Coronary artery (tissue), 2 donors: ENCODE measurements around the gene C12orf43.

Experiments used
- DNase-seq: peaks from one replicate; pipeline ENCODE4 v3.0.0-alpha.2; 2017; ENCODE audit warnings: low spot score
- H3K27ac ChIP-seq, 2 donors: fragments of 200-600 bp; sonication (generic); one replicate each; pipeline ENCODE4 v1.5.1; 2016 to 2019
- H3K4me3 ChIP-seq: fragments of 200-600 bp; sonication (generic); 2 replicates; pipeline ENCODE4 v1.5.1; 2016; ENCODE audit warnings: mild to moderate bottlenecking, moderate library complexity
- CTCF ChIP-seq: fragments of 200-600 bp; sonication (generic); IDR thresholded peaks from one replicate; pipeline ENCODE4 v1.5.1; 2019; ENCODE audit warnings: antibody characterized with exemption

Gene C12orf43

GRCh38 chr12:121026274-121027045, 10.2 kb upstream of the C12orf43 start:
- H3K4me3 ChIP-seq, result no peak overlapping the region
- no peak overlapping the region for H3K27ac ChIP-seq
- no peak for TF ChIP-seq CTCF
- no peak for DNase-seq

DNA sequence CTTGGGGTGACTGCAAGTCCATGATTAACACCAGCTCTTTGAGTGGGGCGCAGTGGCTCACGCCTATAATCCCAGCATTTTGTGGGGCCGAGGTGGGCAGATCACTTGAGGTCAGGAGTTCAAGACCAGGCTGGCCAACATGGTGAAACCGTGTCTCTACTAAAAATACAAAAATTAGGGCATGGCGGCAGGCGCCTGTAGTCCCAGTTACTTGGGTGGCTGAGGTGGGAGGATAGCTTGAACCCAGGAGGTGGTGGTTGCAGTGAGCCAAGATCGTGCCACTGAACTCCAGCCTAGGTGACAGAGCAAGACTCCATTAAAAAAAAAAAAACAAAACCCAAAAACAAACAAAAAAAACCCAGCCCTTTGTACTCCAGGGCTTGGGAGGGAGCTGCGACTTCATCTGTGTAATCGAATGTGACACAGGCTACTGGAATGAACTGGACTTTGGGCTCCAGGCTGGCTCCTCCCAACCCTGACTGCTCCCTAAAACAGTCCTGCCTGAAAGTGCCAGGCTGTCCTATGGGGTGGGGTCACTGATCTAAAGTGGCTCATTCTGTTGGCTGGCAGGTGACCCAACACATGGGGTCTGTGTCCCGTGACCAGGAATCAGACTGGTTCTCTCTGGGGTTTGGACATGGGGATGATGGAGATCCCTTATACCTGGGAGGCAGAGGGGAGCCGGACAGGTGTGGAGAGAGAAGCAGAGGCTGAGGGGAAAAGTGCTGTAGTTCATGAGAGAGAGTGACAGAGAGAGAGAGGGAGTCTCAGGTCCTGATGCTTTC, 9.3 kb upstream of the C12orf43 start:
- H3K4me3 ChIP-seq, result no peak overlapping the region

GRCh38 chr12:121023799-121024198, 7.5 kb upstream of the C12orf43 start:
- Histone ChIP-seq H3K4me3 (no peak overlapping the region), H3K27ac (no peak overlapping the region)
- TF ChIP-seq CTCF, result no peak
- no peak for DNase-seq

More for the DNA sequence above, 9.3 kb upstream of the C12orf43 start:
- no peak for DNase-seq
- no peak for TF ChIP-seq CTCF
- no peak overlapping the region for H3K27ac ChIP-seq

GRCh38 chr12:121022713-121023112, 6.4 kb upstream of the C12orf43 start:
- no peak for DNase-seq
- H3K4me3 ChIP-seq, result no peak overlapping the region
- TF ChIP-seq CTCF, result no peak

DNA sequence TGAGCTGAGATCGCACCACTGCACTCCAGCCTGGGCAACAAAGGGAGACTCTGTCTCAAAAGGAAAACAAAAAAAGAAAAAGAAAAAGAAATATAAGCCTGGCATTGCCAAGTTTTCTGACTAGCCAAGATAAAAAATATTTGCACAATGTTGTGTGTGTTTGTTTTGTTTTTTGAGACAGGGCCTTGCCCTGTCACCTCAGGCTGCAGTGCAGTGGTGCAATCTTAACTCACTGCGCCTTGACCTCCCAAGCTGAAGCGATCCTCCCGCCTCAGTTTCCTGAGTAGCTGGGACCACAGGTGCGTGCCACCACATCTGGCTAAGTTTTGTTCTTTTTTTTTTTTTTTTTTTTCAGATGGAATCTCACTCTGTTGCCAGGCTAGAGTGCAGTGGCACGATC, 5.5 kb upstream of the C12orf43 start:
- no peak overlapping the region for H3K27ac ChIP-seq
- no peak for TF ChIP-seq CTCF
- DNase-seq, result no peak
- H3K4me3 ChIP-seq, result no peak overlapping the region

More at GRCh38 chr12:121022713-121023112, 6.4 kb upstream of the C12orf43 start:
- no peak overlapping the region for H3K27ac ChIP-seq

- Histone ChIP-seq H3K4me3 (no peak overlapping the region), H3K27ac (no peak overlapping the region)
- TF ChIP-seq CTCF, result no peak
- DNase-seq, result no peak
These were observed 2.8 kb upstream of the C12orf43 start for GRCh38 chr12:121018860-121019617.
